Subcutaneous adipose tissue (tissue), 4 donors: Measurements from ENCODE around the gene SECISBP2. TPM values are rescaled to one million over a fixed set of nuclear protein-coding genes. Genes with fewer than 3 reads are reported as not detected.

Source experiments
- total RNA-seq, 4 donors: library from RNA; depleted of rRNA; stranded (reverse); fragments of >200 nt; gene quantifications; one replicate each; pipeline ENCODE4 v1.1.0, GENCODE V29; 2016
- TF ChIP-seq, protein P1 (sequence below): fragments of 450-650 bp; IDR thresholded peaks from one replicate; pipeline ENCODE4 v1.5.1; 2016; ENCODE audit warnings: low read depth, mild to moderate bottlenecking, control low read depth, antibody characterized with exemption, moderate library complexity

The SECISBP2 gene
- total RNA-seq, 4 donors from 2014 or later = 44.4 to 71.0 (median 55.1) TPM

DNA sequence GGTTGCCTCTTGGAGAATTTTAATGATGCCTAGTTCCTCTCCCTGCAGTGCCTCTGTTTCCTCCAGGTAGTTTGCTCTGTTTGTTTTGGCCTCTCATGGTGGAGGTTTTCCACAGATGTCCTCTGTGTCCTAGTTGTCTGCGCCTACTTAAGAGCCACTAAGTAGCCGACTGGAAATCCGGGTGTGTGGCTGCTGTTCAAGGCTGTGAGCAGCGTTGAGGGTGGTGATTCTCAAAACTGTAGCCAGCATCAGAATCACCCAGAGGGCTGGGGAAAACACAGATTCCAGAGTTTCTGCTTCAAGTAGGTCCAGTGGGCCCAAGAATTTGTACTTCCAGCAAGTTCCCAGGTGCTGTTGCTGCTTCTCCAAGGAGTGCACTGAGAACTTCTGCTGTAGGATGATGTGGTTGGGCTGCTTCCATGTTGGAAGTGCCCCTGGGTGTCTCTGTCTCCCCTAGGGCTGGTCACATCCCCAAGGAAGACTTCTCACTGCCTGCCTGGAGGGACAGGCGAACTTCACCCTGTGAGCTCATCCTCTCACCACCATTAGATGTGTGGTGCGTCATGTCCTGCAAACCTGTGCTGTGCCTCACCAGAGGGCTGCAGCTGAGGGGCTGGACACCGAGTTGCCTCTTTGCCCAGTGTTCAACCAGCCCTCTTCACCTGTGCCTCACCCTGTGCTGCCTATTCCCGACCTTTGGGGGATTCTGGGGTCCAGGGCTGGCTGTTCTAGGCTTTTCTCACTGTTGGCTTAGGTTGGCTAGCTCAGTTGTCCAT is 34.8 kb downstream of the SECISBP2 start:
- TF ChIP-seq, protein P1, sequence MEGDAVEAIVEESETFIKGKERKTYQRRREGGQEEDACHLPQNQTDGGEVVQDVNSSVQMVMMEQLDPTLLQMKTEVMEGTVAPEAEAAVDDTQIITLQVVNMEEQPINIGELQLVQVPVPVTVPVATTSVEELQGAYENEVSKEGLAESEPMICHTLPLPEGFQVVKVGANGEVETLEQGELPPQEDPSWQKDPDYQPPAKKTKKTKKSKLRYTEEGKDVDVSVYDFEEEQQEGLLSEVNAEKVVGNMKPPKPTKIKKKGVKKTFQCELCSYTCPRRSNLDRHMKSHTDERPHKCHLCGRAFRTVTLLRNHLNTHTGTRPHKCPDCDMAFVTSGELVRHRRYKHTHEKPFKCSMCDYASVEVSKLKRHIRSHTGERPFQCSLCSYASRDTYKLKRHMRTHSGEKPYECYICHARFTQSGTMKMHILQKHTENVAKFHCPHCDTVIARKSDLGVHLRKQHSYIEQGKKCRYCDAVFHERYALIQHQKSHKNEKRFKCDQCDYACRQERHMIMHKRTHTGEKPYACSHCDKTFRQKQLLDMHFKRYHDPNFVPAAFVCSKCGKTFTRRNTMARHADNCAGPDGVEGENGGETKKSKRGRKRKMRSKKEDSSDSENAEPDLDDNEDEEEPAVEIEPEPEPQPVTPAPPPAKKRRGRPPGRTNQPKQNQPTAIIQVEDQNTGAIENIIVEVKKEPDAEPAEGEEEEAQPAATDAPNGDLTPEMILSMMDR = no peak

DNA sequence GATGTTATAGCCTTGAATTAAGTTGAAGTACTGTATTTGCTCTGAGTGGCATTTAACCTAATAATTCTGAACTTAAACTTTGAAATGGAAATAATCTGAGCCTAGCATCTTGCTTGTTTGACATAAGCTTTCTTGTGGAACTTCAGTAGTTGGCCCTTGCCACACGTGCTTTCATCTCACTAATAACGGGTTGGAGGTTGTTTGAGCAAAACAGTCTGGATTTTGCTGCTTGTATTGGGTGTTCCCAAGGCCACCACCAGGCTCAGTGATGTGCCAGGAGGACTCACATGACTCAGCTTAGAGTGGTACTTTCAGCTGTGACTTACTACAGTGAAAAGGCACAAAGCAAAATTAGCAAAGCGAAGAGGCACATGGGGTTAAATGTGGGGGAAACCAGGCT is 35.7 kb downstream of the SECISBP2 start:
- TF ChIP-seq, protein P1 = no peak

DNA sequence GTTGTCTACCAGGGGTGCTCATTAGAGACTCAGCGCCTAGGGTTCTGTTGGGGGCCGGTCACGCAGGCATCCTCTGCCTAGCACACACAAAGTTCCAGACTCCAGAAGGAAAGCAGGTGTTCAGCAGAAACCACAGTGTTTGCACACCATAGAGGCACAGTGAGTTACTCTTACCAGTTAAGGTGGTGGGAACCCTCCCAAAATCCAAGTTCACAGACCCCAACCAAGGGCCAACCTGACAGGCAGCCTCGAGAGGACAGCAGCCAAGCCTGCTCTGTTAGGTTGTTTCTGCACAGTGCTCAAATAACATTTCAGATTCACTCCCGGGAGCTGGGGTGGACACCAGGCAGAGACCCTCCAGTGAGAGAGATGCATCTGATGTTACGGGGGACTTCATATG is 36.2 kb downstream of the SECISBP2 start:
- TF ChIP-seq, protein P1 = no peak

DNA sequence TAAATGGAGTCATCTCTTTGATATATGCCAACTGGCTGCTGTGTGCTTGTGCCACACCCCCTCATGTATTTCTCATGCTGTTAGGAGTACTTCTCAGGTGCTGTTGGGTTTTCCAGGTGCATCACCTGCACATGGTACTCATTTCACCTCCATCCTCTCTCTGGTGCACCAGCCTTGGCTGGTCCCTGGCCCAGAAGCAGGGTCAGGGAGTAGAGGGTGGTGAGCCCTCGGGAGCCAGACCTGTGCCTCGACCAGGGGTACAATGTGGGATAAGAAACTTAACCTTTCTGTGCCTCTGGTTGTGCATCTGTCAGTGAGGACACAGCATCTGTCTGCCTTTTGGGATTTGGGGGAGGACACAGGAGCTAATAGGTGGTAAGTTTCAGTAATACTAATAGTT is 38.5 kb downstream of the SECISBP2 start:
- TF ChIP-seq, protein P1 = no peak

DNA sequence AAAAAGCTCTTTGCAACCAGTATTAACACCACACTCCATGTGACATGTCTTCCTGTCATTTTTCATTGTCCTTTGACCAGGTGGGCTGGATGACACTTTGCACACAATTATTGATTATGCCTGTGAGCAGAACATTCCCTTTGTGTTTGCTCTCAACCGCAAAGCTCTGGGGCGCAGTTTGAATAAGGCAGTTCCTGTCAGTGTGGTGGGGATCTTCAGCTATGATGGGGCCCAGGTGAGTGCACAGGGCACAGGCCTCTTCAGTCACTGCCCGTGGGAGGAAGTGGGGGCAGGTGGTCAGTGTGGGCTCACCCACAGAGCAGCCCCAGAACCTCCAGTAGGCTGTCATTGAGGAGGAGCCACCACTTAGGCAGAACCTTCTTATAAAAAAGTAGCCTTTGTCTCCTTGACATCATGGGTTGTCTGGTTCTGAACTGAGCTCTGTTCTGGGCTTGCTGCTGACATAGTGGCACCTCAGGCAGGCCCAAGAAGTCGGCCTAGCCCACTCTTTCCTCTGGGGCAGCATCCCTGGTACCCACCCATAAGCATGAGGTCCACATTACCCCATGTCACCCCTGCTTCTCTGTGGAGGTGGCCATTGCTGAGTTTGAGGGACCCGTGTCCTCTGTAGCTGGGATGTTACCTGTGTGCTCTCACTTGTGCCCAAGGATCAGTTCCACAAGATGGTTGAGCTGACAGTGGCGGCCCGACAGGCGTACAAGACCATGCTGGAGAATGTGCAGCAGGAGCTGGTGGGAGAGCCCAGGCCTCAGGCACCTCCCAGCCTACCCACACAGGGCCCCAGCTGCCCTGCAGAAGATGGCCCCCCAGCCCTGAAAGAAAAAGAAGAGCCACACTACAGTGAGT is 39.3 kb downstream of the SECISBP2 start:
- TF ChIP-seq, protein P1 = no peak

DNA sequence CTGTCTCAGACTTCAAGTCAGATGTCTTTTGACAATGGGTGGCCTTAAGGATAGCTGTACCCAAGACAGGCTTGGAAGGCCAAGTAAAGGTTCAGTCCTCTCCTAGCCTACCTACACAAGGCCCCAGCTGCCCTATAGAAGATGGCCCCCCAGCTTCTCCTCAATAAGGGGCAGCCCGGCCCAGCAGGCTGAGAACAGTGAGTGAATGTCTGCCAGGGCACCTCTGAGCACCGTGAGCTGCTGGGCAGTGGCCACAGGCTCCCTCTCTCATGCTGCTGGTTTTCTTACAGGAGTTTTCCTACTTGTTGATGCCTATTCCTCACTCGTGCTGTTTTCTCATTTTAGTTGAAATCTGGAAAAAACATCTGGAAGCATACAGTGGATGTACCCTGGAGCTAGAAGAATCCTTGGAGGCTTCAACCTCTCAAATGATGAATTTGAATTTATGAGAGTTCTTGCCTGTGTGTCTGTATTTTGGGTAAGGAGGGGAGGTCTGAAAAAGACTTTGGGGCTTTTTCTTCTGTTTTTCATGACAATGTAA is 40.1 kb downstream of the SECISBP2 start:
- TF ChIP-seq, protein P1 = no peak

DNA sequence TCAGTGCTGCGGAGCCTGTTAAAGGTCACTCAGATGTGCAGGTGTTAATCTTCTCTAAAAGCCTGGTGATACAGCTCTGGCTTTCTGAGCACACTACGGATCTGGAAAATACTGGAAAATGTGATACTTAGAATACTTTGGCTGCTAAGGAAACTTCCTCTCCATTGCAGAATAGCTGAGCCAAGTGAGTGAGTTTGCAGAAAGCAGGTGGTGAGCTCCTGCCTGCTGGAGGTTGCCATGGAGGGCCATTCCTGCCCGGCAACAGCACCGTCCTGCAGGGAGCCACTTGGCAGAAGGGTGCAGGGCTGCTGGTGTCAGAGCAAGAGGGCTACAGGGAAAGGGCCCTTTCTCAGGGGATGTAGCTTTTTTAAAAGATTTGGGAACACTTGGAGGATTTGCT is 40.7 kb downstream of the SECISBP2 start:
- TF ChIP-seq, protein P1 = no peak
